CD14-positive monocyte (primary cell): ENCODE results near the gene TMEM82. TPM values are rescaled to one million over a fixed set of nuclear protein-coding genes. Genes with fewer than 3 reads are reported as not detected.

Source experiments
- DNase-seq, 3 donors: peaks; one replicate each; pipeline ENCODE4 v3.0.0-alpha.2; 2011 to 2022
- H2AFZ ChIP-seq: 2 replicates; pipeline ENCODE4 v1.6.0; 2012; ENCODE audit warnings: mild to moderate bottlenecking, low read depth, low read length, inconsistent platforms; ENCODE audit not compliant: insufficient read depth, poor library complexity, severe bottlenecking
- H3K27ac ChIP-seq, 2 donors: 1 replicate in 1 of 2; 2 replicates in 1 of 2; pipeline ENCODE4 v1.5.1; 2012 to 2013; ENCODE audit warnings: low read length in 2 of 2, control low read depth in 1 of 2, inconsistent platforms in 1 of 2, low read depth in 1 of 2, mild to moderate bottlenecking in 1 of 2
- H3K27me3 ChIP-seq, 2 donors: one replicate each; pipeline versions ENCODE4 v1.6.0 to v1.6.1; 2011 to 2013; ENCODE audit warnings: low read length in 2 of 2; ENCODE audit not compliant: control insufficient read depth in 2 of 2, insufficient read depth in 2 of 2
- H3K36me3 ChIP-seq, 2 donors: replicated peaks in 1 of 2; 1 replicate in 1 of 2; 2 replicates in 1 of 2; pipeline versions ENCODE4 v1.5.1 to v1.6.1; 2012 to 2013; ENCODE audit warnings: low read length in 2 of 2, control low read depth in 1 of 2, inconsistent platforms in 1 of 2, mild to moderate bottlenecking in 1 of 2; ENCODE audit not compliant: insufficient read depth in 2 of 2, control insufficient read depth in 1 of 2
- H3K4me1 ChIP-seq, 2 donors: 1 replicate in 1 of 2; 2 replicates in 1 of 2; pipeline versions ENCODE4 v1.5.1 to v1.6.1; 2012 to 2013; ENCODE audit warnings: low read length in 2 of 2, control low read depth in 1 of 2, inconsistent platforms in 1 of 2, mild to moderate bottlenecking in 1 of 2, moderate library complexity in 1 of 2; ENCODE audit not compliant: insufficient read depth in 2 of 2, control insufficient read depth in 1 of 2
- H3K4me2 ChIP-seq: replicated peaks from 2 replicates; pipeline ENCODE3; 2012; ENCODE audit warnings: low read length, moderate library complexity, mild to moderate bottlenecking; ENCODE audit not compliant: poor library complexity, severe bottlenecking; ENCODE audit errors: extremely low read depth
- H3K4me3 ChIP-seq, 3 experiments: fragments of 200-600 bp in 1 of 3; sonication (generic) in 1 of 3; replicated peaks in 1 of 3; 1 replicate in 2 of 3; 2 replicates in 1 of 3; pipeline ENCODE4 v1.5.1; 2011 to 2013; ENCODE audit warnings: low read length in 3 of 3, mild to moderate bottlenecking in 3 of 3, control low read depth in 2 of 3, low read depth in 2 of 3, inconsistent platforms in 1 of 3, moderate library complexity in 1 of 3
- H3K79me2 ChIP-seq: 2 replicates; pipeline ENCODE4 v1.6.0; 2012; ENCODE audit warnings: mild to moderate bottlenecking, control low read depth, inconsistent platforms, low read length, moderate library complexity; ENCODE audit not compliant: insufficient read depth
- H3K9ac ChIP-seq: 2 replicates; pipeline ENCODE4 v1.6.0; 2017; ENCODE audit warnings: low read length, mild to moderate bottlenecking; ENCODE audit not compliant: insufficient read depth, poor library complexity, severe bottlenecking
- H3K9me3 ChIP-seq, 2 donors: replicated peaks in 1 of 2; 1 replicate in 1 of 2; 2 replicates in 1 of 2; pipeline versions ENCODE4 v1.5.1 to v1.6.1; 2012 to 2013; ENCODE audit warnings: low read length in 2 of 2, control low read depth in 1 of 2; ENCODE audit not compliant: control insufficient read depth in 1 of 2, insufficient read depth in 1 of 2
- H4K20me1 ChIP-seq: 2 replicates; pipeline ENCODE4 v1.6.0; 2012; ENCODE audit warnings: mild to moderate bottlenecking, low read length, control low read depth, moderate library complexity; ENCODE audit not compliant: insufficient read depth
- H3K27ac Mint-ChIP-seq, 7 donors: one replicate each; pipeline ENCODE4 v1.8.0; 2020; ENCODE audit warnings: mild to moderate bottlenecking in 7 of 7, mixed read lengths in 7 of 7, moderate library complexity in 6 of 7, inconsistent platforms in 2 of 7
- H3K27me3 Mint-ChIP-seq, 3 donors: one replicate each; pipeline ENCODE4 v1.8.0; 2021 to 2022; ENCODE audit warnings: low read depth in 3 of 3, mild to moderate bottlenecking in 3 of 3, mixed read lengths in 3 of 3, moderate library complexity in 3 of 3, inconsistent platforms in 1 of 3
- H3K36me3 Mint-ChIP-seq, 2 donors: one replicate each; pipeline ENCODE4 v1.8.0; 2020; ENCODE audit warnings: mixed read lengths in 2 of 2, inconsistent platforms in 1 of 2, mild to moderate bottlenecking in 1 of 2
- H3K4me1 Mint-ChIP-seq: one replicate; pipeline ENCODE4 v1.8.0; 2020; ENCODE audit warnings: mild to moderate bottlenecking, mixed read lengths
- H3K4me3 Mint-ChIP-seq, 2 donors: one replicate each; pipeline ENCODE4 v1.8.0; 2020; ENCODE audit warnings: mild to moderate bottlenecking in 2 of 2, mixed read lengths in 2 of 2, moderate library complexity in 1 of 2
- H3K9me3 Mint-ChIP-seq, 7 donors: one replicate each; pipeline ENCODE4 v1.8.0; 2020 to 2022; ENCODE audit warnings: mixed read lengths in 7 of 7, mild to moderate bottlenecking in 6 of 7, moderate library complexity in 6 of 7, inconsistent platforms in 2 of 7
- CTCF ChIP-seq: fragments of 200-600 bp; IDR thresholded peaks from one replicate; pipeline ENCODE4 v1.8.0; 2022; ENCODE audit warnings: antibody characterized with exemption, mild to moderate bottlenecking
- WGBS: methylation state at CpG from one replicate; pipeline ENCODE4 v1.1.5; 2013; ENCODE audit warnings: missing lambda C conversion rate; ENCODE audit not compliant: insufficient coverage; 5-methylcytosine and 5-hydroxymethylcytosine counted together
- intact Hi-C, 2 donors: fragments of 100-400 bp; cut with micrococcal nuclease; formaldehyde crosslinking; loops; one replicate each; pipeline versions ENCODE4 v1.15.0 to v1.15.1; 2023
- polyA plus RNA-seq, 3 donors: library from polyadenylated mRNA; depleted of rRNA in 1 of 3; unstranded in 2 of 3; stranded (reverse) in 1 of 3; fragments of 300-500 nt in 2 of 3; fragments of >200 nt in 1 of 3; fragmentation: Illumina TruSeq in 2 of 3; gene quantifications; 1 replicate in 2 of 3; 2 replicates in 1 of 3; pipeline ENCODE4 v1.2.3, GENCODE V29; 2012 to 2021

The TMEM82 gene
- polyA plus RNA-seq, 3 donors: not detected

GRCh38 chr1:15767941-15768340 is 25.6 kb downstream of the TMEM82 start:
- Histone ChIP-seq H3K4me1 (no peaks in the 10 kb centered on the region), H3K79me2 (no peaks in the 10 kb centered on the region), H3K27me3 (no peaks in the 10 kb centered on the region), H3K36me3 (no peaks in the 10 kb centered on the region), H3K27ac (no peak overlapping the region), H3K4me3 (no peak overlapping the region), H3K9me3 (no peaks in the 10 kb centered on the region), H2AFZ (no peak overlapping the region), H3K4me2 (no peak overlapping the region), H3K9ac (no peak overlapping the region), H4K20me1 (no peaks in the 10 kb centered on the region)
- WGBS: 98% methylated on average over 4 of the region's 5 CpGs
- no peaks in the 10 kb centered on the region for H3K4me1 Mint-ChIP-seq
- H3K9me3 Mint-ChIP-seq: no peaks in the 10 kb centered on the region
- intact Hi-C loops: no loop called here
- H3K4me3 Mint-ChIP-seq: no peak overlapping the region
- no peaks in the 10 kb centered on the region for H3K36me3 Mint-ChIP-seq
- DNase-seq: no peak
- no peak overlapping the region for H3K27ac Mint-ChIP-seq
- peaks cover 6 to 29% (median 15%) of the 10 kb centered on the region in 3 donors for H3K27me3 Mint-ChIP-seq
- no peak for TF ChIP-seq CTCF

- Histone ChIP-seq H3K9me3 (no peaks in the 10 kb centered on the region), H3K4me2 (no peak overlapping the region), H4K20me1 (no peaks in the 10 kb centered on the region), H3K27me3 (no peaks in the 10 kb centered on the region), H3K9ac (no peak overlapping the region), H3K79me2 (no peaks in the 10 kb centered on the region), H3K4me1 (no peaks in the 10 kb centered on the region), H3K36me3 (no peaks in the 10 kb centered on the region), H3K4me3 (no peak overlapping the region), H2AFZ (no peak overlapping the region), H3K27ac (no peak overlapping the region)
- Mint-ChIP-seq H3K27me3 (peaks cover 6 to 25% (median 15%) of the 10 kb centered on the region in 3 donors), H3K4me1 (no peaks in the 10 kb centered on the region), H3K27ac (no peak overlapping the region), H3K36me3 (no peaks in the 10 kb centered on the region), H3K4me3 (no peak overlapping the region), H3K9me3 (no peaks in the 10 kb centered on the region)
- no peak for DNase-seq
- 91% methylated on average over 4 of the region's 7 CpGs for WGBS
- intact Hi-C loops: no loop called here
- no peak for TF ChIP-seq CTCF
These were observed 26.1 kb downstream of the TMEM82 start for GRCh38 chr1:15768388-15768787.
